ACC112 (cell line): Measurements from ENCODE around the gene MOK.
A peak's percentile ranks its signal among the peaks of the same experiment; 100 is the strongest.

Source experiments
- H2AFZ ChIP-seq: fragments of 200-600 bp; sonication (generic); one replicate; pipeline ENCODE4 v1.6.0; 2017; ENCODE audit warnings: antibody characterized with exemption, low read length; ENCODE audit not compliant: unreplicated experiment
- H3K27ac ChIP-seq: fragments of 200-600 bp; sonication (generic); 2 replicates; pipeline ENCODE4 v1.5.1; 2014; ENCODE audit warnings: low read depth, mild to moderate bottlenecking, antibody characterized with exemption, low read length, moderate library complexity
- H3K27me3 ChIP-seq: fragments of 200-600 bp; sonication (generic); 2 replicates; pipeline ENCODE4 v1.6.1; 2014; ENCODE audit warnings: mild to moderate bottlenecking, antibody characterized with exemption, low read length, moderate library complexity, mixed read lengths; ENCODE audit not compliant: insufficient read depth
- H3K36me3 ChIP-seq: fragments of 200-600 bp; sonication (generic); 2 replicates; pipeline ENCODE4 v1.6.1; 2016; ENCODE audit warnings: mild to moderate bottlenecking, antibody characterized with exemption, low read length, moderate library complexity, mixed read lengths; ENCODE audit not compliant: insufficient read depth
- H3K4me1 ChIP-seq: fragments of 200-600 bp; sonication (generic); one replicate; pipeline ENCODE4 v1.6.1; 2016; ENCODE audit warnings: low read length, mixed read lengths; ENCODE audit not compliant: insufficient read depth, unreplicated experiment, control insufficient read depth
- H3K4me3 ChIP-seq: fragments of 200-600 bp; sonication (generic); 2 replicates; pipeline ENCODE4 v1.5.1; 2014; ENCODE audit warnings: mild to moderate bottlenecking, low read depth, low read length
- H3K79me2 ChIP-seq: fragments of 200-600 bp; sonication (generic); one replicate; pipeline ENCODE4 v1.6.0; 2016; ENCODE audit warnings: low read length; ENCODE audit not compliant: control insufficient read depth, unreplicated experiment, insufficient read depth

The MOK gene

GRCh38 chr14:102215071-102215470, 89.9 kb downstream of the MOK start:
- H2AFZ ChIP-seq = no peak overlapping the region
- H3K4me3 ChIP-seq = 0 out of 2 replicates have a peak overlapping the region, but pooled peaks have one; percentile 35
- peaks cover 16% of the 10 kb centered on the region for H3K79me2 ChIP-seq
- no peaks in the 10 kb centered on the region for H3K27me3 ChIP-seq
- peaks cover 26% of the 10 kb centered on the region for H3K4me1 ChIP-seq
- H3K27ac ChIP-seq = peak overlapping the region; percentile 75
- H3K36me3 ChIP-seq = no peaks in the 10 kb centered on the region

- Histone ChIP-seq H3K27ac (peak overlapping the region; percentile 75), H2AFZ (no peak overlapping the region), H3K4me3 (no peak overlapping the region), H3K27me3 (no peaks in the 10 kb centered on the region), H3K36me3 (peaks cover 5% of the 10 kb centered on the region; the same call in 1 of the 2 replicates), H3K79me2 (peaks cover 16% of the 10 kb centered on the region), H3K4me1 (peaks cover 26% of the 10 kb centered on the region)
Observed at GRCh38 chr14:102213984-102214658, 90.8 kb downstream of the MOK start.

GRCh38 chr14:102213470-102213869, 91.5 kb downstream of the MOK start:
- Histone ChIP-seq H3K27ac (no peak overlapping the region), H3K79me2 (peaks cover 16% of the 10 kb centered on the region), H3K4me1 (peaks cover 26% of the 10 kb centered on the region), H3K27me3 (no peaks in the 10 kb centered on the region), H3K4me3 (no peak overlapping the region), H2AFZ (no peak overlapping the region), H3K36me3 (peaks cover 5% of the 10 kb centered on the region; the same call in 1 of the 2 replicates)

DNA sequence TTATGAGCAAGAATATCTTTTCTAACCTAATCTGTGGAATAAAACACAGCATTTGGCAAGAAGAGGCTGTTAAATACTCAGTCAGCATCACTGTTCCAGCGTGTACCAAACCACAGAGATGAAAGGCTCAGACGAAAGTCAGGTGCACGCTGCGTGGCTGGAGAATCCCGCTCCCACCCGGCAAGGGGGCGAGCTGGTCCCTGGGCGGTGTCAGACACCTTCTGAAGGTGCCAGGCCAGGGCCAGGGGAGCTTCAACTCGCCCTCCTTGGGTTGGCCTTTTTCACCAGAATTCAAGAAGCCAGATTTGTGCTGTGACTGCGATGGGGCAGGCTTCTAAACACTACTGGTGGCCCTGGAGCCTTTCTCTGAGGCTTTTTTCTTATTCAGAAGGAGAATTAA, 92.1 kb downstream of the MOK start:
- Histone ChIP-seq H3K4me3 (no peak overlapping the region), H3K4me1 (peaks cover 26% of the 10 kb centered on the region), H2AFZ (no peak overlapping the region), H3K79me2 (peaks cover 16% of the 10 kb centered on the region), H3K36me3 (peaks cover 5% of the 10 kb centered on the region; the same call in 1 of the 2 replicates), H3K27ac (no peak overlapping the region), H3K27me3 (no peaks in the 10 kb centered on the region)

- Histone ChIP-seq H3K27ac (no peak overlapping the region), H3K4me1 (peaks cover 26% of the 10 kb centered on the region), H3K36me3 (peaks cover 5% of the 10 kb centered on the region; the same call in 1 of the 2 replicates), H3K27me3 (no peaks in the 10 kb centered on the region), H3K4me3 (no peak overlapping the region), H2AFZ (no peak overlapping the region), H3K79me2 (peaks cover 16% of the 10 kb centered on the region)
Observed at GRCh38 chr14:102212356-102212755, 92.6 kb downstream of the MOK start.

- Histone ChIP-seq H3K79me2 (peaks cover 18% of the 10 kb centered on the region), H3K4me1 (peaks cover 26% of the 10 kb centered on the region), H3K27me3 (no peaks in the 10 kb centered on the region), H3K36me3 (peaks cover 5% of the 10 kb centered on the region; the same call in 1 of the 2 replicates), H2AFZ (no peak overlapping the region), H3K4me3 (no peak overlapping the region), H3K27ac (no peak overlapping the region)
Observed at GRCh38 chr14:102211240-102211639, 93.7 kb downstream of the MOK start.

GRCh38 chr14:102210421-102211042, 94.4 kb downstream of the MOK start:
- no peak overlapping the region for H2AFZ ChIP-seq
- H3K27ac ChIP-seq = no peak overlapping the region

DNA sequence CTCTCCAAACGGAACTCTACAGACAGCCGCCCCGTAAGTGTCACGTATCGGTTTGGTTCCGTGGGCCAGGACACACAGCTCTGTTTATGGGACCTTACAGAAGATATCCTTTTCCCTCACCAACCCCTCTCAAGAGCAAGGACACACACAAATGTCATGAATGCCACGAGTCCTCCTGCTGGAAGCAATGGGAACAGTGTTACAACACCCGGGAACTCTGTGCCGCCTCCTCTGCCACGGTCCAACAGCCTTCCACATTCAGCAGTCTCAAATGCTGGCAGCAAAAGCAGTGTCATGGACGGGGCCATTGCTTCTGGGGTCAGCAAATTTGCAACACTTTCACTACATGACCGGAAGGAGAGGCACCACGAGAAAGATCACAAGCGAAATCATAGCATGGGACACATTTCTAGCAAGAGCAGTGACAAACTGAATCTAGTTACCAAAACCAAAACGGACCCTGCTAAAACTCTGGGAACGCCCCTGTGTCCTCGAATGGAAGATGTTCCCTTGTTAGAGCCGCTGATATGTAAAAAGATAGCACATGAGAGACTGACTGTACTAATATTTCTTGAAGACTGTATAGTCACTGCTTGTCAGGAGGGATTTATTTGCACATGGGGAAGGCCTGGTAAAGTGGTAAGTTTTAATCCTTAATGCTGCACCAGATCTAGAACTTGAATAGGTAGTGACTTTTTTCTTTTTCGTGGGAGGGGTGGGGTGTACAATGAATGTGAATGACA, 95.6 kb downstream of the MOK start:
- Histone ChIP-seq H3K79me2 (peaks cover 8% of the 10 kb centered on the region), H3K27ac (no peak overlapping the region), H3K4me1 (peaks cover 8% of the 10 kb centered on the region), H3K27me3 (no peaks in the 10 kb centered on the region), H3K36me3 (peaks cover 11% of the 10 kb centered on the region; the same call in 1 of the 2 replicates), H3K4me3 (no peak overlapping the region), H2AFZ (no peak overlapping the region)

More at GRCh38 chr14:102210421-102211042, 94.4 kb downstream of the MOK start:
- no peak overlapping the region for H3K4me3 ChIP-seq
- H3K4me1 ChIP-seq = peaks cover 19% of the 10 kb centered on the region
- H3K27me3 ChIP-seq = no peaks in the 10 kb centered on the region
- H3K36me3 ChIP-seq = peaks cover 5% of the 10 kb centered on the region; the same call in 1 of the 2 replicates
- peaks cover 12% of the 10 kb centered on the region for H3K79me2 ChIP-seq

DNA sequence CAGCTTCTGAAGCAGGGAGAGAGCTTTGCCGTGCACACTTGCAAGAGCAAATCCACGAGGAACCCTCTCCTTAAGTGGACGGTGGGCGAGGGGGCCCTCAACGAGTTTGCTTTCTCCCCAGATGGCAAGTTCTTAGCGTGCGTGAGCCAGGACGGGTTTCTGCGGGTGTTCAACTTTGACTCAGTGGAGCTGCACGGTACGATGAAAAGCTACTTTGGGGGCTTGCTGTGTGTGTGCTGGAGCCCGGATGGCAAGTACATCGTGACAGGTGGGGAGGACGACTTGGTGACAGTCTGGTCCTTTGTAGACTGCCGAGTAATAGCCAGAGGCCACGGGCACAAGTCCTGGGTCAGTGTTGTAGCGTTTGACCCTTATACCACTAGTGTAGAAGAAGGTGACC, 96.2 kb downstream of the MOK start:
- Histone ChIP-seq H3K36me3 (peaks cover 15% of the 10 kb centered on the region; the same call in 1 of the 2 replicates), H3K27ac (no peak overlapping the region), H3K4me3 (no peak overlapping the region), H3K27me3 (no peaks in the 10 kb centered on the region), H2AFZ (no peak overlapping the region), H3K4me1 (peaks cover 4% of the 10 kb centered on the region), H3K79me2 (peaks cover 3% of the 10 kb centered on the region)

DNA sequence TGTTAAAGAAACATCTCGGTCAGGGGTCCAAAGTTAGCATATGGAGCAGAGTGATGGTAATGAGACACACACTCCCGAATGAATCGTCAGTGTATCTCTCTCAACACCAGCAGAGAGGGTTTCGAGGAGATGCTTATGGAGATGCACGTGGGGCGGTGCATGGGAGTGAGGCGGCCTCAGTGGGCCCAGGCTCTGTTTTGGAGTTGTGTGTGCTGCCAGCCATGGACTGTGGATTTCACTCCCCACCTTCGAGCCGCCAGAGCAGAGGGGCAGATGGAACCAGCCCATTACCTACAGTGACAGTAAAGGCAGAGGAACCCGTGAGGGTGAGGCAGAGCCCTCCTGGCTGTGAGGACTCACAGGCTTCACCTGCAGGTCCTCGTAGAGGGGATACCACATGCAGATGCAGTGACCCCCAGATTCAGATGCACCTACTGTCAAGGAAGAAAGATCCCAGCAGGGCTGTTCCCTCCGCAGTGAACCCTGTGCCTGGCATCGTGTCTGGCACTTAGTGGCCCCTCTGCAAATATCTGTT, 97.1 kb downstream of the MOK start:
- peaks cover 4% of the 10 kb centered on the region for H3K79me2 ChIP-seq
- peaks cover 15% of the 10 kb centered on the region; the same call in 1 of the 2 replicates for H3K36me3 ChIP-seq
- H3K27ac ChIP-seq = no peak overlapping the region
- no peak overlapping the region for H3K4me3 ChIP-seq
- H3K4me1 ChIP-seq = no peaks in the 10 kb centered on the region
- no peaks in the 10 kb centered on the region for H3K27me3 ChIP-seq
- no peak overlapping the region for H2AFZ ChIP-seq
